ENCODE results near the gene TWIST1.

TWIST1 gene

DNA sequence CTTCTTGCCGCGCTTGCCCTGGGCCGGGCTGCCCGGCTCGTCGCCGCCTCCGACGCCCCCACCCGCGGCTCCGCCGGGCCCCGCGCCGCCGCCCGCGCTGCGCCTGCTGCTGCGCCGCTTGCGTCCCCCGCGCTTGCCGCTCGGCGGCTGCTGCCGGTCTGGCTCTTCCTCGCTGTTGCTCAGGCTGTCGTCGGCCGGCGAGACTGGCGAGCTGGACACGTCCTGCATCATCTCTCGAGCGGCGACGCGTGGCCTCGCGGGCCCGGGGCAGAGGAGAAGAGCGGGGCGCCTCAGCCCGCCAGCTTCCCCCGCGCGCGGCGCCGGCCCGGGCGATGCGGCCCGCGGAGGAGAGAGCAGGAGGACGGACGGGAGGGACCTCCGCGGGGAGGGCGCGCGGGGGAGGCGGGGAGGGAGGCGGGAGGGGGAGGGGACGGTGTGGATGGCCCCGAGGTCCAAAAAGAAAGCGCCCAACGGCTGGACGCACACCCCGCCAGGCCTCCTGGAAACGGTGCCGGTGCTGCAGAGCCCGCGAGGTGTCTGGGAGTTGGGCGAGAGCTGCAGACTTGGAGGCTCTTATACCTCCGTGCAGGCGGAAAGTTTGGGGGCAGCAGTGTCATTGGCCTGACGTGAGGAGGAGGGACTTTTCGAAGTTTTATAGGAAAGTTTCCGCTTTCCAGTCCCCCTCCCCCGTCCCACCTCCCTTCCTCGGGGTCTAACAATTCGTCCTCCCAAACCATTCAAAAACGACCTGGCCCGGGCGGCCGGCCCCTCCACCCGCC lies at the start of gene TWIST1:
Gene TWIST1 (minus strand): TSS at position 546 of the 779 bp plus-strand sequence. CDS start 315 bp downstream, at position 231.
- DNase-seq: peak; percentile 94

DNA sequence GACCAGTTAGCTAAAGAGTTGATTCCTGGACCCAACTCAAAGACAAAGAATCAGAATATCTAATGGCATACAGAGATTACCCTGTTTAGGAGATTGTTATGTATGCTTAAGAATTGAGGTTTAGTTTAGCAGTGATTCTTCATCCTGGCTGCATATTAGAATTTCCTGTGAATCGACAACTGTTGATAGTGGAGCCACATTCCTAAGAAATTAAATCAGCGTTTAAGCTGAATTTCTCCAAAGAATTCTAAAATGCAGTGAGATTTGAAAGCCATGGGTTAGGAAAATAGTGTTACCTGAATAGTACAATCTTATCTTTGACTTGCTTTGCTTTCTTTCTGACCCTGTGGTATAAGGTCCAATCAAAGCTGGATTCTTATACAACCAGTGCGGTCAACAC lies 44.2 kb upstream of the TWIST1 start:
- DNase-seq: no peak

DNA sequence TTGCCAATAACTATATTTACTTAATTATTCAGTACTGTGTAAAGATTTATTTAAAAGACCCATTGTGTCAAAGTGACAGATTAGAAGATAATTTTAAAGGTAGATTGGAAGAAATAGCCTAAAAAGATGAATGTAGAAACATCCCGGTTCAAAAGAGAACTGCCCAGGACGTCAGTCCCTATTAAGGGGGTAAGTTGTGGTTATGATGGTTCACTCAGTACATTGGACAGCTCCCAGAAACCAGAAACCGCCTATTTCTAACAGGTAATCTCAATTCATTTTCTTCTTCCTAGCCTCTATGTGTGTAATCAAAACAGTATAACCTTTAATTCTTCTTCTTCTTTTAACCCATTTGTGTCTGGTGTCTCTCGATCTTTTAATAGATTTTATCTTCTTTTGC lies 29.3 kb upstream of the TWIST1 start:
- no peak for DNase-seq

DNA sequence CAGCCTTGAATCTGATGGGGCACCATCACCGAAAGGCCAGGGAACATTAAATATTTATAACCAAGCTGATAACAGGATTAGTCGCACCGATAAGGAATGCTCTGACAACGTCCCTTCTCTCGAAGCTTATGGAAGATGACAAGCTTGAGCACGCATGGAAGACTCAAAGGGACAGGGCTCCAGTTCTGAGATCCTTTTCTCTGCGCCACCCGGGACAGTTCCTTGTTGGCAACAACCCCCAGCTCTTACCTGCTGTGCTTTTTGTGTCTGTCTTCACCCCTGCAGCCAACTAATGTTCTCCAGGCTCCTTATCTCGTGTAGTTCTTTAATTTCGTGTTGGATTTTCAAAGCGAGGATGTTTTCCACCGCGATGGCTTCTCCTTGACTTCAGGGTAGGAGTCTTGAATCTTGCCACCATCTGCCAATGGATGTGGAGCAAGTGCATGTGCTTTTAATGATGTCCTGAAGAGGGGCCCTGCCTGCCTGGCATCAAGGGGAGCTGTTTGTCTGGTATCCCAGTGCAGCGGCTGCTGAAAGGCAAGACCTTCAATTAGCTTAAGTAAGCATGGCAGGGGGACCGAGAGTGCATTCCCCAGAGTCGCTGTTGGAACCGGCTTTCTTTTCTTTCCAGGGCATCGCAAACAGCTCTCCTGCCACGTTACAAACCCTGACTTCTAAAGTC lies 28.1 kb upstream of the TWIST1 start:
- DNase-seq: no peak

DNA sequence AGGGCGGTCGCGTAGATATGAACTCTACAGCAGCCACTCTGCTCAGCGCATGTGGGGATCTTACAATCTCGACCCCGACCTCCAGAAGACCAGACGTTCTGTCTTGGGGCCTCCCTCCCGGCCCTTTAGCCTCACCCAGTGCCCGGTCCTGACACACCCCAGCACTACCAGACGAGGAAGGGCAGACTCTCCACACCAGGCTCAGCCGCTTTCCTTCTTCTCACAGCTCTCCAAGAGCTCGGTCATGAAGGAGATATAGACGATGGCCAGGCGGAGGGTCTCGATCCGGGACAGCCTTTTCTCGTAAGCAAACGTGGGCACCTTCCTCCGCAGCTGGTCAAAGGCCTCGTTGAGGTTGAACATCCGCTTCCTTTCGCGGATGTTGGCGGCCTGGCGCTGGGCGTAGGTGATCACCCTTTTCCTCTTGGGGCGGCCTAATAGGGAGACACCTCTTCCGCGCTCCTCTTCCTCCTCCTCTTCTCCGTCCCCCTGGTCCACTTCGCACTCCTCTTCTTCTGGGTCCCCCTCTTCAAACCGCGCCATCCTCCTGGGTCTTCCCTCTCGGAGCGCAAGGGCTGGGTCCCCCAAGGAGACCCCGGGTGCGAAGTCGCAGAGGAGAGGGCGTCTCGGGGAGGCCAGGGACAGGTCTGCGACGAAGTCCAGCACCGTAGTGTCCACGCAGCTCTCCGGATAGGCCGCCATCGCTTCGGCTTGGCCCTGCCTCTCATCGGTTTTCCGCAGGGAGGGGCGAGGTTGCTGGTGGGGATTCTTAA lies 27.4 kb upstream of the TWIST1 start, which contains the start of gene FERD3L:
Gene FERD3L (minus strand): TSS at position 761 of the 773 bp plus-strand sequence. CDS start 59 bp downstream, at position 702.
- DNase-seq: no peak

DNA sequence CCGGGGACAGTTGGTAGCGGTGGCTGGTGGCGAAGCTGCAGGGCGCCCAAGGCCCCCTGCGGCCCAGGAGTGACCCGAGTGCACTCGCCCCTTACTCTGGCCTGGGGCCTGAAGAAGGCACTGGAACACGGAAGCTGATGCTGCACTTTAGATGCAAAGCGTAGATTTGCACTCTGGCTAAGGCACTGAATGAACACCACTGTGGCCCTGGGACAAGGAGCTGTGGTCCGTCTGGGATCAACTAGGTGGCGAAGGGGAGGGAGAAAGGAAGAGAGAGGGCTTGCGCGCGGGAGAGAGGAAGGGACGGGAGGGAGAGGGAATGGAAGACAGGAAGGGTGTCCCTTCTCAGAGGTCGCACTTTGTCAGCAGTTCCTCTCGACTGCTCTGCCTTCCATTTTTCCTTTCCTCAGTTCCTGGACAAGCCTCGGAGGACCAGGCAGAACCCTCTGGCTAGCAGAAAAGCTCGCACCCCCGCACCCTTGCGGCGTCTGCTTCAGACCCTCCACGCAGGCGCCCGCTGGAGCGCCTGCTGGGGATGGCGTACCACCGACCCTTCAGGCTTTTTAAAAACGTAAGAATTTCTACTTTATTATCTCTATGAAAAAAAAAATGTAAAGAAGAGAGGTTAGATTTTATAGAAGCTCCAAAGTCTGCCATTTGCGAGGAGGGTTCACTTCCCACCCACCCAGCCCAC lies 26.6 kb upstream of the TWIST1 start:
- no peak for DNase-seq

DNA sequence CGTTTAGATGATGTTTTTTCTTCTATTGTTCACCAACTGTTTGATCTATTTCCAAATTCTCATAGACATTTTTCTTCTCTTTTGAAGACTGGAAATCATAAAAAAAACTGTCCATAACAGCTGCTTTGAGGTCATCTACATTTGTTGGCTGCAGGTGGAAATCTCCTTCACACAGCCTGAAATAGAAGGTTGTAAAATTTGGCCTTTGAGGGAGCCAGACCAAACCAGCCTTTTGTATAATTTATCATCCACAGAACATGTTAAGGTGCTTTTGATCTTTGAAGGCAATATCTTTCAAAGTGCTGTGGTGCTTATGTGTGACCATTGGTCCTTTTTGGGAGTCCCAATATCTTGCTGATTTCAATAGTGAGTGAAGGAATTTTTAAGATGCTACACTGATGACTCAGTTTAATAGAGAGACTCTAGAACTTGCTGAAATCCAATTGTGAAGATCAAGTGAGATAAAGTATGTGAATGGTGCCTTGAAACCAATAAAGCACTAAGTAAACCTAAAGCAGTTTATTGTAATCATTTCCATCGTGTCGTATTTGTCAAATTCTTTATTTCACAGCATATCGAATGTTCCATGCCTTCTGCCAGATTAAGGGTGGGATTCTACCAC lies 22.4 kb upstream of the TWIST1 start:
- no peak for DNase-seq

DNA sequence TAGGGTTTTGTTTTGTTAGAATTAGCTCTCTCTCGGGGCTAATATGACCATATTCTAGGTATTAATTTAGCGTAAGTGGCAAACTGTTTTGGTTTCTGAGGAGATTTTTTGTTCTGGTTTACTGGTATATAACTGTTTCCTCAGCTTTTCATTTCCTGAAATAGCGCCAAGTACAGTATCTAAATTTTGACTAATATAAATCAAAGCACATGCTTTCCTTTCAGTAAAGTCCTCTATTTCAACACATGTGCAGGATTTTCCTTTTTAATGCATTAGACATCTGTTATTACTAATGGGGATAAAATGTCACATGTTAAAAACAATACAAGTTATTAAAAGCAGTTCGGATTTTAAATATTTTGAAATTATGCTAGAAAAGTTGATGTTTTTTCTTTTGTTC lies 16.4 kb upstream of the TWIST1 start:
- DNase-seq: no peak

DNA sequence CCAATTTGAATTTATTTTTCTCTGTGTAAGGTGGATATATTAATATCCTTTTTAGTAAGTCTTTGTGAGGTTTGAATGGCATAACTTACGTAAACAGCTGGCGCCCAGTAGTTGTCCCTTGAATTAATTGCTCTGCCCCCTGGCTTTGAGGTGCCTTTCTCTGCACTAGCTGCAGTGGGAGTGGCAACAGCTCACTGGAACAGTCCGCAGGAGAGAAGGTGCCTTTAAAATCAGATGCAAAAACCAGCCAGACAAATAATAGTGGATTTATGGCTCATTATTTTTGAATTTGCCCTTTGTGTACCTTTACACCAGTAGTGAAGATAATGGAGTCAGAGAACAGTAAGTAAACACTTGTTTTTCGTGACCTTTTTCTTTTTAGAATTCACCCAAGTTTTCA lies 16.0 kb upstream of the TWIST1 start:
- no peak for DNase-seq

DNA sequence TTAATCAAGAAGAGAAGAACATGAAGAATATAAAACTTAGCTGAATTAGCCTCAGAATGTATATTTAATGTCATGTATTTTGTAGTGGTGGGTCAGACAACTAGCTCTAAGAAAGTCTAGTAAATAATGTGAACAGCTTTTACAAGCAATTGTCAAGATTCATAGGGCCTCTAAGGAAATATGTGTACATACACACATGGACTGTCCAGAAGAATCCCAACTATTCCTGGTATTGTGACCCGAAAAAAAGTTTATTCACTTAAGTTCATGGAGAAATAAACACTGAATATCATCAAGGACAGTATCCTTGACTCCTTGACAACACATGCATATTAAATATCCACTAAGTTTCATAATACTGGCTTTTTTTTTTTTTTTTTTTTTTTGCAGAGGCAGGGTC lies 11.4 kb upstream of the TWIST1 start:
- DNase-seq: no peak

DNA sequence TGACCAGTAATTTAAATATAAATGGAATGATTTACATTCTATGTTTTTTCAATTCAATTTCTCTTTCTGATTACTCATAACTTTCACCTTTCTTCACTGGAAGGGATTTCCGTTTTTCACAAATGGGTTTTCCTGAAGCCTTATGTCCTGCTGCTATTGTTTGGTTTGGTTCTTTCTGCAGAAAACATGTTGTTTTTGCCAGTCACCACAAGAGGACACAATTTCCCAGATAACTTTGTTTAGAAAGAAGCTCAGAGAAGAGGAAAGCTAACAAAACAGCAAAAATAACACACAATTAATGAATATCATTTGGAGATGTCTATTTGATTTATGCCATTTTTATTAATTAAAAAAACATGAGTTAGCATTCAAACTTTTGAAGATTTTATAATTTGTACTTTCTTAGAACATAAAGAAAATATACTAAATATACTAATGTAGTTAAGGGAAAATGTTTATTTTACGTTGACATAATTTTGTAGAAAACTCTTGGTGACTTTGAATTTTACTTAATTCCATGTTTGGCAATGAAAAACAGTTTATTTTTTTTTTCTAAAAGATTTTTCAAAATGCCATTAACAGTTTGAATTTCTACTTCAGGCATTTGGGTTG lies 4.6 kb upstream of the TWIST1 start:
- DNase-seq: no peak

DNA sequence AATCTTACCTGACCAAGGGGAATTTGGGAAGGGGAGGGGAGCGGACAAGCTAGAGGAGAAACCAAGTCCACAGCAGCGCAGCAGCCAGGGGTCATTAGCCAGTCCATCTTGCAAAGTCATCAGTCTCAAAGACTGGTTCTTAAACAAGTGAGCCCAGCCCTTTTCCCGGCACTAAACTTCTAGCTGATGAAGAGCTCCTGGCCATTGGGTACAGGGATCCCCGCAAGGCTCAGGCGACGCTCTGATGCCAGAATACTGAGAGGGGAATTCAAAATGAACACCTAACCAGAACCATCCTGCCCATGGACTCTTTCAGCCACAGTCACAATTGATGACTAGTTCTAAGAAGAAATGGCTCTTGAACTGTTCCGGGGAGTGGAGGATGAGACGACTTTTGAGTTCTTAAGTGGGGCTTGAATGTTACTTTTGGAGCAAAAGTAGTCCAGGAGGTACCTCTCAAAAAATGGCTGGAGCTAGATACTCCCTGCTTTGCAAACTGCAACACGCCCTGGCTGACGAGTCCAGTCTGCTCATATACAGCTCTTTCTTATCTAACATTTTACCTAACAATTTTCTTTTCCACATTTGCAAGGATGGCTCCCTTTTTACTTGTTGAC lies 2.5 kb upstream of the TWIST1 start:
- no peak for DNase-seq

DNA sequence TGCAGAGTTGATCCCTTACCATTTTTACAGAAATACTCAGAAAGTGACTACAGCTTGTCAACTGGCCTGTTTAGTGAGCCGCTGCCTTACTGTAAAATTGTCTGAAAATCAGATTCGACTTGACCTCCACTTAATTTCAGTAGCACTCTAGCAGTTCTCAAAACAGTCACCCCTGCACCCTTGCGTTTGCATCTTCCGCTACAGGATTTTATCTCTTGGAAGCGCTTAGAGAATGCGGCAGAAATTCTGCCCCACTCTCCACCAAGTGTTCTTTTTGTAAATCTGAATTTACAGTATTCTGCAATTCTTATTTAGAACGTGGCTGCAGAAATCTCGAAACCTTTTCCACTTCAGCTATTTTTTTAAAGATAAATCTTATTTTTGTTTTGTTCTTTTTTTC lies 1.9 kb upstream of the TWIST1 start:
- DNase-seq: no peak

DNA sequence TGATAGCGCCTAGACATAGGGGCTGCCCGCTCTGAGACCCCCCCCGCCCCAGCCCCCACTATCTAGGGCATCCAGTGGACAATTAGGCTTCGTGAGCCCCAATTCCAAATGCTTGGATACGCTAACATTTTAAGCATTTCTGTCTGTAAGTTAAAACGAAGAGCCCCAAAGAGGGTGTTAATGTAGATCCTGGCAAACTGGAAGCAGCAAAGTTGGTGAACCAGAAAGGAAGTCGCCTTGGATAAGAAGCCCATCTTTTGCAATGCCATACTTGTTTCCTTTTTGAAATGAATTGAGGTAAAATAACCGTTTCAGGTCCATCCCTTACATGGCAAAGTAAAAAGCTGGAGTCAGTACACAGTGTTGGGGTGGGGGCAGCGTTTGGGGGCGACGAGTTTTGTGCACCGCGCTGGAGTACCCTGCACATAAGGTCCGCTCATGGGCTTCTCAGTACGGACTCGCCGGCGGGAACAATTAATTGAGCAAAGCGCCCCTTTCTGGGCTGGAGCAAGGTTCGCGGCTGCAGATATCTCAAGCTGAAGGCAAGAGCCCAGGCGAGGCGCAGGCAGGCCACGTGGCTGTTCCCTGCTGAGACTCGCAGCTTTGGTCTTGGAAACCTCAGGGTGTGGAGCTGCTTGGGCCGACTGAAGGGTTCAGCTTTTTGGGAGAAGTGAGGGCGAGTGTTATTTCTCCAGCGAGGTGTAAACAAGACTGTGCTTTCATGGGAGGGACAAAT lies 1.4 kb upstream of the TWIST1 start:
- peak; percentile 30 for DNase-seq

DNA sequence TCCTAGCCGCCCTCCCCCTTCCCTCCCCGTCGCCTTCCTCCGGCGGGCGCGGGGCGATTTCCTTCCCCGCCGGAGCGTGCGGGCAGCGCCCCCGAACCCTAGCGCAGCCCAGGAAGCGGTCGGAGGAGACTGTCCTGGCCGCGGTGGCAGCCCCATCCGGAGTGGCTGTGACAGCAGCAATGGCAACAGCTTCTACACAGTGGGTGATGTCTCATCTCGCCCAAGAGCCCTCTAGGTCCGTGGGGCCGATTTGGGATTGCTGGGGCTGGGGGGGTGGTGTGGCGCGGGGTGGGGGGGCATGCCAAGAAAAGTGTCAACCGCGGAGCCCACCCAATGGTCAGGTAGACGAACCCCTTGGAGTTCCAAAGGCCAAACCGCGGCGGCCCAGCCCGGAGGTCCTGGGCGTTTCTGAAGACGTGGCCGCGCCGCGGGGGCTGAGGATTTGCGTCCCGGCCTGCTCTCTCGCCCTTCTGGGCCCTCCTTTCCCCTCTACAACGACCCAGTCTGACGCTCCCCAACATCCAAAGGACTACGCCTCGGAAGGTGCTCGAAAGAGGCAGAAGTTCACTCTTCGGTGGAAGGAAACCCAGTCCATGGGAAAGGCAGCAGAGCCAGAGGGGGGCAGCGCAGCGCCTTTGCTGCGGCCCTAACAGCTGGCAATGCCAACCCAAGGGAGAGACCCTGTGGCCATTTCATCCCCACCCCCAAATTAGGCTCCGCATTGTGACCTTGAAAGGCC lies 603 bp upstream of the TWIST1 start:
- DNase-seq: peak; percentile 59

DNA sequence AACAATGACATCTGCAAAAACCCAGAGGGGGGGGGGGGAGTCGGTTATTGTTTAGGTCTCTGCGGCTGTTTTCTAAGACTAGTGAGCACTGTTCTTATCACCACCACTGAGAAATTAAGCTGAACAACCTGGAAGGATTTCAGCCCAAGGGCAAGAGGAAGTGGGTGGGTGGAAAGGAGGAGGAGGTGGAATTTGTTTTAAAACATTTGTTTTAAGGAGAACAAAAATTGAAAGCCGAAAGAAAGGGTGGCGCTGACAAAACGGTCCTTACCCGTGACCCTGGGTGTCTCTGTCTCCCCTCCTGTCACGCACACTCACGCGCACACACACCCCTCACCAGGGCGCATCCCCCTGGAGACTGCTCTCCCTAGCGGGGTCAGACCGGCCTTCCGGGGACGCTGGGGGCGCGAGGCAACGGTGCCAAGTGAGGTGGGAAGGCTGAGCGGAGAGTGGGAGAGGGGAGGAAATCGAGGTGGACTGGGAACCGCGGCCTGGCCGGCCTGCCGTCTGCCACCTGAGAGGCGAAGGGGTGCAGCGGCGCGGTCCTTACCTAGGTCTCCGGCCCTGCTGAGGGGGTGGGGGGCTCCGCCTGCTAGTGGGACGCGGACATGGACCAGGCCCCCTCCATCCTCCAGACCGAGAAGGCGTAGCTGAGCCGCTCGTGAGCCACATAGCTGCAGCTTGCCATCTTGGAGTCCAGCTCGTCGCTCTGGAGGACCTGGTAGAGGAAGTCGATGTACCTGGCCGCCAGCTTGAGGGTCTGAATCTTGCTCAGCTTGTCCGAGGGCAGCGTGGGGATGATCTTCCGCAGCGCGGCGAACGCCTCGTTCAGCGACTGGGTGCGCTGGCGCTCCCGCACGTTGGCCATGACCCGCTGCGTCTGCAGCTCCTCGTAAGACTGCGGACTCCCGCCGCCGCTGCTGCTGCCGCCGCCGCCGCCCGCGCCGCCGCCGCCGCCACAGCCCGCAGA lies 1.0 kb downstream of the TWIST1 start:
- peak; percentile 50 for DNase-seq

DNA sequence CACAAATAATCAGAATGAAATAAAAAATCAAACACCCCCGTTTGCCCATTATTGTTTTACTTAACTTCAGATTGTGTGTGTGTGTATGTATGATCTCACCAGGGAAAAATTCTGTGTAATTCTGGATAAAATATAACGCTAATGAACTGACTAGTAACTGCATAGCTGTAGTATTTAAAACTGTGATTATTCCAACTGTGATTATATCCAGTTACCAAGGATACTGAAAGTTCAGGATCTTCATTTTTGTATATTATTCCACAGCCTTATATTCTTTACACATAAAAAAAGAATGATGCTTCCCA lies 2.9 kb downstream of the TWIST1 start:
- DNase-seq: no peak

DNA sequence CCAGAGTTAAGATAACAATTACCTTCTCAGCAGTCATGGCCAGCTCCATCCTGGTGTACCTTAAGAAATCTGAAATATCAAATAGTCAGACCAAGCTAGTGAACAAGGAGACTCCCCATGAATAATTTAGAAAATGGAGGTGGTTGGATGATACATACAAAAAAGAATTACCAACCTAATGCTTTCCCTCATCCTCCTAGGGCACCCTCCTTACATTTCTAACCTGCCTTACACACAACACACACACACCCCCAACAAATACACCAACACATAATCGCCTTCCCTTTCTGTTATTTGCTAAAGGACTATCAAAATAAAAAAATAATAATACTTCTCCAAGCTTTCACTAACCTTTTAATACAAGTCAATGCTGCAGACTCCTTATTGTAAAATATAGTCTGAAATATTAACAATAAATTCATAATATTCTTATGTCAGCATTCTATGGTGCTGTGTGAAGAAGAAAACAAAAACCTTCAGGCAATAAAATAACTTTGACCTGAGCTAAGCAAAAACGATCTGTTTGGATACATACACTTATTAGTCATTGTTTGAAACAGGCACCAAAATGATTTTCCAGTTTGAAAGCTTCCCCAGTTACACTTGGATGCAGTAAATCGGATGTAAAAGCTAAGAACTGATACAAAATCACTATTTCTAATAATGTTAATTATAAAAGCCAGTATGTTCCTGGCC lies 3.4 kb downstream of the TWIST1 start:
- no peak for DNase-seq

DNA sequence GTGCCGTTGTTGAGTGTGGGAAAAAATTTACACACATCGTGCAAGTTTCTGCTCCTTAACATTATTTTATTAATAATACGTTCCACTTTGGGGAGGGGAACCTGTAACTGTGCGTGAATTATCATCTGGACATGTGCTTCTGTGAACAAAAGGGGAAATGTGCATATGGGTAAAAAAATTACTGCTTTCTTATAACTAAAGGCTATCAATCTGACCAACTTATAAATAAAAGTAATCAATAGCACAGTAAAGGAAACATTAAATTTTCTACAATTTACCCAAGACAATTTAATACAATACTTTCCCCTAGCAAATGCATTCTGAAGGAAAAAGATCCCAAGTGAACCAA lies 4.5 kb downstream of the TWIST1 start:
- DNase-seq: no peak

All from femur (tissue), 1 donor.